Measurements from ENCODE around the gene AFF1. TPM values are rescaled to one million over a fixed set of nuclear protein-coding genes. Genes with fewer than 3 reads are reported as not detected.

Gene AFF1
- total and polyA plus RNA-seq, 2 of the 4 experiments (the other 2 are of a cell fraction), result 7.0 to 9.6 TPM

GRCh38 chr4:87129681-87130080, 194.9 kb downstream of the AFF1 start:
- in situ Hi-C loops (cut with MboI; ENCODE audit: low sequenced_read_pairs) (no loop called here), intact Hi-C loops (cut with micrococcal nuclease) (loop anchor here (10.0 kb wide), 1 partner anchor 205 kb away; no protein-coding TSS in a partner anchor), dilution Hi-C loops (cut with HindIII; ENCODE audit: low sequenced_read_pairs, unreplicated experiment) (no loop called here)
- CTCF ChIA-PET, result no interaction called here
- Histone ChIP-seq H3K27ac (ENCODE audit: insufficient read depth, low read length) (no peak overlapping the region), H2BK20ac (ENCODE audit: low read depth, low read length) (no peak overlapping the region), H3K4me1 (ENCODE audit: control insufficient read depth, insufficient read depth, low read length) (peaks cover 7% of the 10 kb centered on the region), H4K5ac (ENCODE audit: low read depth, low read length) (no peak overlapping the region), H3K9ac (ENCODE audit: low read depth, low read length) (no peak overlapping the region), H2AFZ (replicated peaks; ENCODE audit: low read length, poor library complexity) (no peak overlapping the region), H4K8ac (ENCODE audit: low read depth in 2 of 2, low read length in 2 of 2) (no peak overlapping the region), H4K20me1 (ENCODE audit: insufficient read depth, low read length) (no peaks in the 10 kb centered on the region), H2AK5ac (ENCODE audit: low read depth, low read length) (no peak overlapping the region), H2BK5ac (ENCODE audit: low read depth, low read length, poor library complexity, severe bottlenecking) (no peak overlapping the region), H2AK9ac (replicated peaks; ENCODE audit: low read depth, low read length, poor library complexity) (no peak overlapping the region), H2BK15ac (ENCODE audit: low read depth, low read length) (no peak overlapping the region), H3K4me3 (ENCODE audit: insufficient read depth, low read depth, low read length) (no peak overlapping the region), H3K9me3 (ENCODE audit: control insufficient read depth, insufficient read depth, low read length) (no peaks in the 10 kb centered on the region), H3K9me1 (ENCODE audit: insufficient read depth, low read length) (peaks cover 14% of the 10 kb centered on the region), H3K23ac (ENCODE audit: low read depth, low read length) (no peak overlapping the region), H3K4ac (ENCODE audit: low read depth, low read length) (no peak overlapping the region), H3K18ac (ENCODE audit: low read depth, low read length) (no peak overlapping the region), H3K27me3 (ENCODE audit: control insufficient read depth, insufficient read depth, low read length) (no peaks in the 10 kb centered on the region), H2BK120ac (ENCODE audit: low read depth, low read length) (no peak overlapping the region), H3K4me2 (ENCODE audit: low read depth, low read length) (no peak overlapping the region), H3K36me3 (ENCODE audit: control insufficient read depth, insufficient read depth, low read length) (peaks cover 35% of the 10 kb centered on the region), H4K91ac (ENCODE audit: insufficient read depth, low read depth, low read length) (no peak overlapping the region), H3K79me1 (ENCODE audit: low read depth in 1 of 2, low read length in 2 of 2) (peaks cover 2 to 12% of the 10 kb centered on the region in 2 experiments; a peak in 2 of 4 replicates), H3K14ac (replicated peaks; ENCODE audit: low read depth, low read length) (no peak overlapping the region), H3K56ac (ENCODE audit: extremely low read depth, insufficient read depth, low read length) (no peak overlapping the region)
- POLR2A ChIA-PET (ENCODE audit: unreplicated experiment), result no interaction called here
- WGBS, 2 experiments (ENCODE audit: extremely low coverage in 2 of 2, insufficient read length in 1 of 2), result 100% methylated on average over 1 of the region's 6 CpGs; no CpG with 5 or more reads in 1 of the 2 experiments
- DNase-seq (no peak), ATAC-seq (ENCODE audit: low read depth) (no peak)
- no TSS peak for BruUV-seq (replicated peaks)
- TF ChIP-seq CHD1 (IDR thresholded peaks at IDR 0.05; ENCODE audit: low read depth, low read length), result no peak
- no peak for TF ChIP-seq RCOR1 (IDR thresholded peaks at IDR 0.05; ENCODE audit: insufficient replicate concordance, low read length)
- TF ChIP-seq, protein P1, sequence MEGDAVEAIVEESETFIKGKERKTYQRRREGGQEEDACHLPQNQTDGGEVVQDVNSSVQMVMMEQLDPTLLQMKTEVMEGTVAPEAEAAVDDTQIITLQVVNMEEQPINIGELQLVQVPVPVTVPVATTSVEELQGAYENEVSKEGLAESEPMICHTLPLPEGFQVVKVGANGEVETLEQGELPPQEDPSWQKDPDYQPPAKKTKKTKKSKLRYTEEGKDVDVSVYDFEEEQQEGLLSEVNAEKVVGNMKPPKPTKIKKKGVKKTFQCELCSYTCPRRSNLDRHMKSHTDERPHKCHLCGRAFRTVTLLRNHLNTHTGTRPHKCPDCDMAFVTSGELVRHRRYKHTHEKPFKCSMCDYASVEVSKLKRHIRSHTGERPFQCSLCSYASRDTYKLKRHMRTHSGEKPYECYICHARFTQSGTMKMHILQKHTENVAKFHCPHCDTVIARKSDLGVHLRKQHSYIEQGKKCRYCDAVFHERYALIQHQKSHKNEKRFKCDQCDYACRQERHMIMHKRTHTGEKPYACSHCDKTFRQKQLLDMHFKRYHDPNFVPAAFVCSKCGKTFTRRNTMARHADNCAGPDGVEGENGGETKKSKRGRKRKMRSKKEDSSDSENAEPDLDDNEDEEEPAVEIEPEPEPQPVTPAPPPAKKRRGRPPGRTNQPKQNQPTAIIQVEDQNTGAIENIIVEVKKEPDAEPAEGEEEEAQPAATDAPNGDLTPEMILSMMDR (conservative IDR thresholded peaks at IDR 0.05; ENCODE audit: low read depth, low read length), result no peak
- no peak for TF ChIP-seq MXI1 (IDR thresholded peaks at IDR 0.05; ENCODE audit: borderline replicate concordance, low read depth, low read length)
- no peak for TF ChIP-seq POLR2A (IDR thresholded peaks at IDR 0.05; ENCODE audit: low read depth, low read length)
- no peak for TF ChIP-seq RFX5 (IDR thresholded peaks at IDR 0.05; ENCODE audit: low read depth, low read length)
- no peak for TF ChIP-seq ELK1 (IDR thresholded peaks at IDR 0.05; ENCODE audit: borderline replicate concordance, low read depth, low read length)
- no peak for TF ChIP-seq SMC3 (IDR thresholded peaks at IDR 0.05; ENCODE audit: low read depth, low read length)
- no peak for TF ChIP-seq CEBPB (IDR thresholded peaks at IDR 0.05; ENCODE audit: low read depth, low read length)
- TF ChIP-seq NFE2L2 (IDR thresholded peaks at IDR 0.05; ENCODE audit: low read depth, low read length), result no peak
- TF ChIP-seq MAFK (IDR thresholded peaks at IDR 0.05; ENCODE audit: low read depth, low read length), result no peak

All from IMR-90 (cell line).